NOMO-1 (cell line): ENCODE results near the gene TPX2.
A peak's percentile ranks its signal among the peaks of the same experiment; 100 is the strongest.
"Not testable (repeated sequence)": the region's sequence is repeated elsewhere in the genome, so short reads cannot be mapped to it uniquely, and the experiment has no call there.

Experiments used
- DNase-seq, 2 experiments: peaks; one replicate each; lab custom pipeline; 2025; ENCODE audit not compliant: unreplicated experiment in 2 of 2; lab: John Stamatoyannopoulos, UW

TPX2 gene

GRCh38 chr20:31720486-31721407 is 18.3 kb upstream of the TPX2 start:
- no peak for DNase-seq

DNA sequence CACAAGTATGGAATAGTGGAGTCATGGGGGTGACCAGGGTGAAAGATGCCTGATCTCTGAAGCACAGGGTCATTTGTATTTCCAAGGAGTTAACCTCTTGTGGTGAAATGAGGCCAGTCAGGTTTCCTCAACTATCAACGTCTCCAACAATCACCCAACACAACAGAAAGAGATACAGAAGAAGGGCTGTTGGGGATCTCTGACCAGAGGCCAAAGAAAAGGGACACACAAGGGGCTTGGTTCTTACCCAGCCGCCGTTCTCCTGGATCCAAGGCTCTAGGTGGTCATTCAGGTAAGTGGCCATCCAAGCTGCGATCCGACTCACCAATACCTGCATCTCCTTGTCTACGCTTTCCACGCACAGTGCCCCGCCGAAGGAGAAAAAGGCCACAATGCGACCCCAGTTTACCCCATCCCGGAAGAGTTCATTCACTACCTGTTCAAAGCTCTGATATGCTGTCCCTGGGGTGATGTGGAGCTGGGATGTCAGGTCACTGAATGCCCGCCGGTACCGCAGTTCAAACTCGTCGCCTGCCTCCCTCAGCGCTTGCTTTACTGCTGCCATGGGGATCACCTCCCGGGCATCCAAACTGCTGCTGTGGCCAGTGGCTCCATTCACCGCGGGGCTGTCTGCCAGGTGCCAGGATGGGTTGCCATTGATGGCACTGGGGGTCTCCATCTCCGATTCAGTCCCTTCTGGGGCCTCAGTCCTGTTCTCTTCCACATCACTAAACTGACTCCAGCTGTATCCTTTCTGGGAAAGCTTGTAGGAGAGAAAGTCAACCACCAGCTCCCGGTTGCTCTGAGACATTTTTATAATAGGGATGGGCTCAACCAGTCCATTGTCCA is 17.5 kb upstream of the TPX2 start:
- no peak for DNase-seq

GRCh38 chr20:31722257-31723068 is 16.6 kb upstream of the TPX2 start, which contains the start of gene BCL2L1:
Gene BCL2L1 (minus strand): TSS chr20:31722868. CDS start chr20:31722218, 650 bp downstream.
- peak; percentile 64 to 82 for DNase-seq

GRCh38 chr20:31723069-31723318 is 16.1 kb upstream of the TPX2 start:
- DNase-seq = no peak

DNA sequence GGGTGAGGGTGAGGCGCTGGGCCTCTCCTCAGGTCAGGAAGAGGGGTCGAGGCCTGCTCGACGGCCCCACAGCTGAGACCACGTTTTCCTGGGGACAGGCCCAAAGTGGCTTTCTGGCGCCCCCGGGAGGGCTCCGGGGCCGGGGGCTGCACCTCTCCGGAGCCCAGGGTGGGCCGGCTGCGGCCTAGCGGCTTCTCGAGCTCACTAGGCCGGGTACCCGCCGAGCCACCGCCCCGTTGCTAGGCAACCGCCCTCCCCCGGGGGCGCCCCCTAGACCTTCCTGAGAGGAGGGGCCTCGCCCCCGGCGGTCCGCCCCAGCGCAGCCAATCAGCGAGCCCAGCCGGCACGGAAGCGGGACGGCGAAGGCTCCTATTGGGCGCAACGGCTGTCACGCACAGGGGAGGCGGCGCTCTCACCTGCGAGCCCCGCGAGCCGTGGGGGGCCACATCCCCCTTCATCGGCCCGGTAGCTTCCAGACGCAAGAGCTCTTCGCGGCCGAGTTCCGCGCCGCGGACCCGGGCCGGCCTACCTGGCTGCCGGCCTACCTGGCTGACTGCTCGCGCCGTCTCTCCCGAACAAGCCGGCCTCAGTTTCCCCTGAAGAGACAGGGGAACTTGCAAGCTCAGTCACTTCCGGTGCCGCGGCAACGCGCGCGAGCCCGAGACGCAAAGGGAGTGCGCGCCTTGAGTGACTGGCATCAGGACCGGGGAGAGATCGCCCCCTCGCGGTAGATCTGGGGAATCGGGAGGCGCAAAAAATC is 15.6 kb upstream of the TPX2 start:
- peak; percentile 90 to 94 for DNase-seq

GRCh38 chr20:31731321-31731717 is 7.8 kb upstream of the TPX2 start:
- no peak for DNase-seq

- DNase-seq = peak in 1 of 2 experiments; percentile 45
These were observed 474 bp downstream of the TPX2 start for GRCh38 chr20:31739550-31739977.

GRCh38 chr20:31740208-31740607 is 1.1 kb downstream of the TPX2 start:
- no peak for DNase-seq

GRCh38 chr20:31740656-31741323 is 1.7 kb downstream of the TPX2 start:
- no peak for DNase-seq

DNA sequence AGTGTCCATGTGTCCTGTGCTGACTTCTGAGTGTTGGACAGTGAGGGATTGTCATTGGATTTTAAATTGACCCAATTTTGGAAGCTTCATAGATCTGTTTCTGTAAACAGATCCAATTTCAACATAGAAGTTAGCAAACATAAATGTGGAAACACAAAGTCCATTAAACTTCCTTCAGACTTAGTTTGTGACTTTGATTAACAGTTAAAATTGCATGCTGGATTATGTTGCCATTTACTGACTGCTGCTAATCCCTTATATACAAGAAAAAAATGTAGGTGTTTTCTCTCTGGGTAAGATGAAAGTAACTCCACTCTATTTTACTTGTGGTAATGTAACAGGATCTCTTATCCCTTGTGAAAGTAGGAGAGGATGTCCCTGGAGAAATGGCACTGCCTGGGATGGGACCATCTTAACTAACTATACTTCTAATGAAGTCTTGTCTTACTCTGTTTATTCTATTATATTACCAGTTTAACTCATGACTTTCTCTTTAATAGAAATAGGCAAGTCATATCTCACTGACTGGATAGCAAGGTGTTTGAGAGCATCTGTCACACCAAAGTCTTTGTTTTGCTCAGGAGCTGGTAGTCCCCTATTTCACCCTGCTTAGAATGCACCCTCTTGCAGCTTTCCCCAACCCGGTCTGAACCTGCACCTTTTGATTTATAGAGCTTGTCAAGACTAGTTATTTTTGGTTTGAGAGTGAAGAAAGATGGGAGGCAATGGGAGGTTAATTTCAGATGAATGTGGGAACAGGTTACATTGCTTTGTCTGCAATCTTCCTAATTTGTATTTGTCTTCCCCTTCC is 7.2 kb downstream of the TPX2 start:
- no peak for DNase-seq

DNA sequence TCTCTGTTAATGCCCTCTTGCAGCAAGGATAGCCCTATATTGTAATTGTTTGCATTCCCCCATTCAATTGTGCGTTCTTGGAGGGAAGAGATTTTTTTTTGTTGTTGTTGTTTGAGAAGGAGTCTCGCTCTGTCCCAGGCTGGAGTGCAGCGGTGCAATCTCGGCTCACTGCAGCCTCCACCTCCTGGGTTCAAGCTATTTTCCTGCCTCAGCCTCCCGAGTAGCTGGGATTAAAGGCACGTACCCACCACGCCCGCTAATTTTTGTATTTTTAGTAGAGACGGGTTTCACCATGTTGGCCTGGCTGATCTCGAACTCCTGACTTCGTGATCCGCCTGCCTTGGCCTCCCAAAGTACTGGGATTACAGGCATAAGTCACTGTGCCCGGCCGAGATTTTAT is 7.9 kb downstream of the TPX2 start:
- DNase-seq = not testable (repeated sequence)

DNA sequence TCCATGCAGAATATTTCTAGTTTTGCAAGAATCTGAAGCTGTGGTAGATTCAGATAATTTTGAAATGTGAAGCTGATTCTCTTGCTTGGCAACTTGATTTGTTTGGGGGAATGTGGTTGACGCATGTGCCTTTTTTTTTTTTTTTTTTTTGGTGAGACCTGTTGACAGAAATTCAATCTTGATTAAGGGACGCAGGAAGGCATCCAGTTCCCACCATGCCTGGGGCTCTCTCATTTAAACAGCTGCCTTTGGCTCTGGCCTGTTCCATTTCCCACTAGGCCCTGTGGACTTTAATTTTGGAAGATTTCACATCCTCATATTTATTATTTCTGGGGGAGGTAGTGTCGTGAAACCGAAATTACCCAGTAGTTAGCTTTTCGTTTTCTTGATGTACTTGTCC is 8.6 kb downstream of the TPX2 start:
- no peak for DNase-seq

DNA sequence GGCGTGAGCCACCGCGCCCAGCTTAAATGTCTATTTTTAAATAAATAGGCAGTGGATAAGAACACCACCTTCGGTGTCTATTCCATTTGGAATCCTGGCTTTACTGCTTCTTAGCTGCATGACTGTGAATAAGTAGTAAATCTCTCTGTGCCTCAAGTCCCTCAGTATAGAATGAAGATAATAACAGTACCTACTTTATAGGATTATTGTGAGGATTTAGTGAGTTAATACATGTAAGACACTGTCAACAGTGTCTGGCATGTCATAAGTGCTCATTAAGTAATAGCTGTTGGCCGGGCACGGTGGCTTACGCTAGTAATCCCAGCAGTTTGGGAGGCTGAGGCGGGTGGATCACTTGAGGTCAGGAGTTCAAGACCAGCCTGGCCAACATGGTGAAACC is 10.1 kb downstream of the TPX2 start:
- DNase-seq = no peak

DNA sequence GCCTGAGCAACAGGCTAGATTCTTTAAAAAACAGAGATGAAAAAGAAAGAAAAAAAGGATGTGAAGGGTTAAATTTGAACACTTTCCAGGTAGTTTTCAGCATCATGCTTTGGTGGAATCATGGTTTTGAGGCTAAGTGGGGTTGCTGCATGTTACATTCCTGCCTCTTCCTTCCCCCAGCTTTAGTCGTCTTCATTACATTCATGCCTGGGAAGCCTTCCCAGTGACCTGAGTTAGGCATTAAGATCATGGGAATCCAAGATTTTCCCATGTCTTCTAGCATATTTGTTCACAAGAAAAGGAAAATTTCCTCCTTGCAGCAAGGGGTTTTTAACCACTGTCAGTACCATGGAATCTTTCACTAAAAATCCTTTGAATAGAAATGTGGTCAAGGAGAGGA is 12.0 kb downstream of the TPX2 start:
- no peak for DNase-seq

DNA sequence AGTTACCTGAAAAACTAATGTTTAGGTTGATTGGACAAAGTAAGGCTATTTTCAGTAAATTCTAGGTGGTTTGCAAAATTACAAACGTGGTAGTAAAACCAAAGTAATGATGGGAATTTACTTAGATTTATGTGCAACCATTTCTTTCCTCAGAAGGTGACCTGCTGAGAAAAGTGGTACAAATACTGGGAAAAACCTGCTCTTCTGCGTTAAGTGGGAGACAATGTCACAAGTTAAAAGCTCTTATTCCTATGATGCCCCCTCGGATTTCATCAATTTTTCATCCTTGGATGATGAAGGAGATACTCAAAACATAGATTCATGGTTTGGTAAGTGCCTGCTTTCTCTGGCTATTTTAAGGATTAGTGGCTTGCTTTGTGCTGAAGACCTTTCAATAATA is 18.2 kb downstream of the TPX2 start:
- no peak for DNase-seq

DNA sequence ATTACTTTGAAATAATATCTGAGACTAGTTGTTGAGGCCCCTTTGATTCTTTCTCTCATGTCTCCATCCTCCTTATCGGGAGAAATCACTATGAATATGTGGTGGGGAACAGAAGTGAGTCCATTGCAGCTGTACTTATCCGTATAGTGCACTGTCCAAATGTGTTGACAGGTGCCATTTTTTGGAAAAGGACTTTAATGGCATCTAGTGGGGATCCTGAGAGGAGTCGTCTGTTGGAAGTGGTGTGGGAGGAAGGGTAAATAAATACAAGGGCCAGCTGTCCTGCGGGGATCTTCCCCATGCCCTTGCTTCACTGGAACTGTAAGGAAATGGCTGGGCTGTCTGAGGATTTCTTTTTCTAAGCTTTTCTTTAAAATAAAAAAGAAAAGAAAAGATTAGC is 19.4 kb downstream of the TPX2 start:
- DNase-seq = no peak

- DNase-seq = no peak
These were observed 19.9 kb downstream of the TPX2 start for GRCh38 chr20:31758991-31759390.

DNA sequence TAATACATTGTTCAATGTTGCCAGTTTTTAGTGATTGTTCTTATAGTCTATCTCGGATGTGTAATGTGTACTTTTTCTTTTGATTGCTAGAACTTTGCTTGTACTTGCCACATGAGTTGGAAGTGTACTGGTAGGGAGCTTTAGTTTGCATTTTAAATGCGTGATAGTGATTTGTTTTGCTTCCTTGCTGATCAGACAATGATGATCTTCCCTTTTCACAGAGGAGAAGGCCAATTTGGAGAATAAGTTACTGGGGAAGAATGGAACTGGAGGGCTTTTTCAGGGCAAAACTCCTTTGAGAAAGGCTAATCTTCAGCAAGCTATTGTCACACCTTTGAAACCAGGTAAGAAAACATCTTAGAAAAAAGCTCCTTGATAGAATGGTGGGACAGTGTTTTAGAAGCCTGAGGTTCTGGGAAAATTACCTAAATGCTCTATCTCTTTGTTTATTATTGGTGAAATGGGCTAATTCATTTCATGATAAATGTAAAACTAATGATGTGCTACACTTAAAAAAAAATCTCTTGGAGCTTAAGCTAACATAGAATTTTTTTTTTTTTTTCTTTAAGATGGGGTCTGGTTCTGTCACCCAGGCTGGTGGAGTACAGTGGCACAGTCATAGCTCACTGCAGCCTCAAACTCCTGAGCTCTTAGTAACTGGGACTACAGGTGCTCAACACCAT is 20.9 kb downstream of the TPX2 start:
- no peak for DNase-seq
